ENCODE data around the gene TMEM126A. TPM values are rescaled to one million over a fixed set of nuclear protein-coding genes. Genes with fewer than 3 reads are reported as not detected.

Gene TMEM126A
- total and polyA plus RNA-seq, 2 of the 13 experiments (the other 11 are each of a cell fraction or from before 2014, with no cell fraction given), result 59.5 to 66.9 TPM

DNA sequence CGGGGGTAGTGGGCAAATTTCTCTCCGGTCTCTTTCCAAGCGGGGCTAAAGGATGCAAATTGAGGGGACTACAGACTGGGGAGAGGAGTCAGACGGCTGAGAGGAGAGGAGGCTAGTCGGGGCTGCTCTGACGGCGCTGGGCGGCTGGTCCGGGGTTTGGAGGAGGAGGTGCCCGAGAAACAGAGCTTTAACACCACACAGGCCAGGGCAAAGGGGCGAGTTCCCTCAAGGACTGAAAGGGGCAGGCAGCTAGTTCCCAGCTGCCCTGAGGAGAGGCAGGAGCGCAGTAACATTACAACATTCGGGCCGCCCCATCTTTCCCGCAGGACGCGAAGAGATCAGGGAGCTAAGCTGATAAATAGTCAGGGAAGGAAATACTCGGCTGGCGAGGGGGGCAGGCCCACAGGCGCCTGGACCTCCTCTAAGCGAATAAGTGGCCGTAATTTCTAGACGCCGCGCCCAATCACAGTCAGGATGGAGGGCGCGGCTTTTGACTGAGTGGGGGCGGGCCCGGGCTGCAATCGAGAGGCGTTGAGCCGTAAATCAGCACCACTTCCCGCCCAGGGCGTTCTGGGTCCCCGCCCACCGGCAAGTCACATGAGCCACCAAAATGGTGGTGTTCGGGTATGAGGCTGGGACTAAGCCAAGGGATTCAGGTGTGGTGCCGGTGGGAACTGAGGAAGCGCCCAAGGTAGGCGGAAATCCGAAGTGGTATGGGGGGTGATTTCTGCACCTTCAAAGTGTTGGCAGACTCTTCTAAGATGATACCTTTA, 19.6 kb upstream of the TMEM126A start, which contains the start of gene TMEM126B (continued):
- no peak for TF ChIP-seq SYNCRIP (IDR thresholded peaks at IDR 0.05; ENCODE audit: insufficient read depth, low read depth, low read length)
- TF ChIP-seq TGIF2 (CRISPR knock-in tag; IDR thresholded peaks at IDR 0.05), result no peak
- no peak for TF ChIP-seq CHCHD3 (CRISPR knock-in tag; IDR thresholded peaks at IDR 0.05)
- TF ChIP-seq PAWR (CRISPR knock-in tag; IDR thresholded peaks at IDR 0.05; ENCODE audit: borderline replicate concordance), result no peak
- TF ChIP-seq ZNF484 (CRISPR knock-in tag; IDR thresholded peaks at IDR 0.05; ENCODE audit: borderline replicate concordance, low read depth), result no peak
- no peak; the same call in 1 of the 2 replicates for TF ChIP-seq FOXA3 (CRISPR knock-in tag; IDR thresholded peaks at IDR 0.05)
- peak; percentile 82; the same call in 1 of the 2 replicates for TF ChIP-seq IRX3 (CRISPR knock-in tag; IDR thresholded peaks at IDR 0.05; ENCODE audit: borderline replicate concordance, low read depth)
- TF ChIP-seq EZH2 (conservative IDR thresholded peaks at IDR 0.05; ENCODE audit: low read depth, low read length), result no peak
- no peak for TF ChIP-seq SP140L (CRISPR knock-in tag; IDR thresholded peaks at IDR 0.05; ENCODE audit: borderline replicate concordance)
- TF ChIP-seq, protein P1, sequence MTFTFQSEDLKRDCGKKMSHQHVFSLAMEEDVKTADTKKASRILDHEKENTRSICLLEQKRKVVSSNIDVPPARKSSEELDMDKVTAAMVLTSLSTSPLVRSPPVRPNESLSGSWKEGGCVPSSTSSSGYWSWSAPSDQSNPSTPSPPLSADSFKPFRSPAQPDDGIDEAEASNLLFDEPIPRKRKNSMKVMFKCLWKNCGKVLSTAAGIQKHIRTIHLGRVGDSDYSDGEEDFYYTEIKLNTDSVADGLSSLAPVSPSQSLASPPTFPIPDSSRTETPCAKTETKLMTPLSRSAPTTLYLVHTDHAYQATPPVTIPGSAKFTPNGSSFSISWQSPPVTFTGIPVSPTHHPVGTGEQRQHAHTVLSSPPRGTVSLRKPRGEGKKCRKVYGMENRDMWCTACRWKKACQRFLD (CRISPR knock-in tag; IDR thresholded peaks at IDR 0.05; ENCODE audit: borderline replicate concordance), result no peak
- TF ChIP-seq, protein P2, sequence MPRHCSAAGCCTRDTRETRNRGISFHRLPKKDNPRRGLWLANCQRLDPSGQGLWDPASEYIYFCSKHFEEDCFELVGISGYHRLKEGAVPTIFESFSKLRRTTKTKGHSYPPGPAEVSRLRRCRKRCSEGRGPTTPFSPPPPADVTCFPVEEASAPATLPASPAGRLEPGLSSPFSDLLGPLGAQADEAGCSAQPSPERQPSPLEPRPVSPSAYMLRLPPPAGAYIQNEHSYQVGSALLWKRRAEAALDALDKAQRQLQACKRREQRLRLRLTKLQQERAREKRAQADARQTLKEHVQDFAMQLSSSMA (CRISPR knock-in tag; IDR thresholded peaks at IDR 0.05), result peak; percentile 80; the same call in 1 of the 2 replicates
- peak; percentile 45 for TF ChIP-seq RXRB (CRISPR knock-in tag; IDR thresholded peaks at IDR 0.05; ENCODE audit: borderline replicate concordance)
- no peak; the same call in 1 of the 2 replicates for TF ChIP-seq HES4 (CRISPR knock-in tag; IDR thresholded peaks at IDR 0.05; ENCODE audit: borderline replicate concordance)
- no peak; the same call in 1 of the 2 replicates for TF ChIP-seq CBFB (CRISPR knock-in tag; IDR thresholded peaks at IDR 0.05)
- TF ChIP-seq CENPT (CRISPR knock-in tag; IDR thresholded peaks at IDR 0.05; ENCODE audit: low read depth), result no peak
- TF ChIP-seq ZNF235 (CRISPR knock-in tag; IDR thresholded peaks at IDR 0.05; ENCODE audit: borderline replicate concordance), result no peak
- peak; percentile 33; the same call in 1 of the 2 replicates for TF ChIP-seq SOX5 (CRISPR knock-in tag; IDR thresholded peaks at IDR 0.05; ENCODE audit: borderline replicate concordance)
- TF ChIP-seq DNMT3B (CRISPR knock-in tag; conservative IDR thresholded peaks at IDR 0.05), result no peak
- TF ChIP-seq, protein P3, sequence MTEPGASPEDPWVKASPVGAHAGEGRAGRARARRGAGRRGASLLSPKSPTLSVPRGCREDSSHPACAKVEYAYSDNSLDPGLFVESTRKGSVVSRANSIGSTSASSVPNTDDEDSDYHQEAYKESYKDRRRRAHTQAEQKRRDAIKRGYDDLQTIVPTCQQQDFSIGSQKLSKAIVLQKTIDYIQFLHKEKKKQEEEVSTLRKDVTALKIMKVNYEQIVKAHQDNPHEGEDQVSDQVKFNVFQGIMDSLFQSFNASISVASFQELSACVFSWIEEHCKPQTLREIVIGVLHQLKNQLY (CRISPR knock-in tag; IDR thresholded peaks at IDR 0.05), result no peak
- peak; percentile 21; the same call in 1 of the 2 replicates for TF ChIP-seq SMAD3 (CRISPR knock-in tag; IDR thresholded peaks at IDR 0.05)
- TF ChIP-seq TOE1 (CRISPR knock-in tag; IDR thresholded peaks at IDR 0.05), result no peak
- TF ChIP-seq ZNF138 (CRISPR knock-in tag; IDR thresholded peaks at IDR 0.05; ENCODE audit: low read depth), result no peak
- no peak for TF ChIP-seq ZNF3 (CRISPR knock-in tag; IDR thresholded peaks at IDR 0.05)
- TF ChIP-seq, protein P4, sequence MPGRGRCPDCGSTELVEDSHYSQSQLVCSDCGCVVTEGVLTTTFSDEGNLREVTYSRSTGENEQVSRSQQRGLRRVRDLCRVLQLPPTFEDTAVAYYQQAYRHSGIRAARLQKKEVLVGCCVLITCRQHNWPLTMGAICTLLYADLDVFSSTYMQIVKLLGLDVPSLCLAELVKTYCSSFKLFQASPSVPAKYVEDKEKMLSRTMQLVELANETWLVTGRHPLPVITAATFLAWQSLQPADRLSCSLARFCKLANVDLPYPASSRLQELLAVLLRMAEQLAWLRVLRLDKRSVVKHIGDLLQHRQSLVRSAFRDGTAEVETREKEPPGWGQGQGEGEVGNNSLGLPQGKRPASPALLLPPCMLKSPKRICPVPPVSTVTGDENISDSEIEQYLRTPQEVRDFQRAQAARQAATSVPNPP (CRISPR knock-in tag; IDR thresholded peaks at IDR 0.05), result no peak
- TF ChIP-seq MZF1 (CRISPR knock-in tag; IDR thresholded peaks at IDR 0.05; ENCODE audit: borderline replicate concordance), result no peak
- TF ChIP-seq ZNF224 (CRISPR knock-in tag; IDR thresholded peaks at IDR 0.05), result peak; percentile 82; the same call in 1 of the 2 replicates
- TF ChIP-seq ZNF816 (CRISPR knock-in tag; IDR thresholded peaks at IDR 0.05; ENCODE audit: borderline replicate concordance), result peak; percentile 55; the same call in 1 of the 2 replicates
- peak; percentile 66 for TF ChIP-seq ZFY (CRISPR knock-in tag; IDR thresholded peaks at IDR 0.05)

Data from HepG2 (cell line).